GM20431 (cell line): ENCODE measurements around the gene ARL6IP6.
"Not testable (repeated sequence)": the region's sequence is repeated elsewhere in the genome, so short reads cannot be mapped to it uniquely, and the experiment has no call there.

Experiments
- in situ Hi-C: fragments of 300-500 bp; cut with MseI, MboI; formaldehyde crosslinking; loops from one replicate; pipeline ENCODE4 v1.15.0; 2020; ENCODE audit warnings: low sequenced_read_pairs; ENCODE audit not compliant: unreplicated experiment

Gene ARL6IP6

DNA sequence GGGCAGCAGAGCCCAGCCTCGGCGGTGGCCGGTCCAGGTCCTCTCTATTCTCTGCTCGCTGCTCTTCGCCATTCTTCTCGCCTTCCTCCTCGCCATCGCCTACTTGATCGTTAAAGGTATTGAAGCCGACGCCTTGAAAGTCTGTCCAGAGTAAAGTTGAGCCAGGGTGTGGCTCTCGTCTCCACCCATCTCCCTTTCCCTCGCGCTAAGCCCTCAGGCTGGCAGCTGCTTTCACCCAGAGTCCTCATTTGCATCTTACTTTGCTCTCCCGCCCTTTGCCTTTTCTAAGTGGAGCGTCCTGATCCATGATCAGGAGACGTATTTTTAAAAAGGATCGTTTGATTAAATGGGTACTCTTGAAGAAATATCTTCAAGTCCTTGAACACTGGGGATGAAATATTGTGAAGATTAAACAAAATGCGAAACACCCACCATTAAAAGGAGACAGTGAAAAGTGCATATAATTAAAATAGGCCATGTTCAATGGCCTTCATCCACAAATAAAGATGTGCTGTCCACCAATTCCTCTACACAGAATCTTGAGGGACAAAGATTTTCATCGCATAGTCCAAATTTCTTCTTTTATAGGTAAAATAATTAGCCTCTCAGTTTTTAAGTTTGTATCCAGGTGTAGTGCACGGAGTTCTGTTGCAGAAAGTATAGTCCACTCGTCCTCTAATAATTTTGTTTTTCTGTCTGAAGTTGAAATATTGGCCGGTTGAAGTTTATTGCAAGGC lies 657 bp downstream of the ARL6IP6 start:
- in situ Hi-C loops, result no loop called here

DNA sequence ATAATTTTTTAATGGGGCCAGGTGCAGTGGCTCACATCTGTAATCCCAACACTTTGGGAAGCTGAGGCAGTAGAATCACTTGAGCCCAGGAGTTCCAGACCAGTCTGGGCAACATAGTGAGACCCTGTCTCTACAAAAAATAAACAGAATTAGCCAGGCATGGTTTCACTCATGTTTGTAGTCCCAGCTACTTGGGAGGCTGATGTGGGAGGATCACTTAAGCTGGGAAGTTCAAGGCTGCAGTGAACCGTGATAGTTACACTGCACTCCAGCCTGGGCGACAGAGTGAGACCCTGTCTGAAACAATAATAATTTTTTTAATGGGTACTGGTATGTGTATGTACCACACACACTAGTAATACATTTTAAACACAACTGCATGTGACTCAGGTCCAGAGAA lies 2.4 kb downstream of the ARL6IP6 start:
- in situ Hi-C loops, result no loop called here

DNA sequence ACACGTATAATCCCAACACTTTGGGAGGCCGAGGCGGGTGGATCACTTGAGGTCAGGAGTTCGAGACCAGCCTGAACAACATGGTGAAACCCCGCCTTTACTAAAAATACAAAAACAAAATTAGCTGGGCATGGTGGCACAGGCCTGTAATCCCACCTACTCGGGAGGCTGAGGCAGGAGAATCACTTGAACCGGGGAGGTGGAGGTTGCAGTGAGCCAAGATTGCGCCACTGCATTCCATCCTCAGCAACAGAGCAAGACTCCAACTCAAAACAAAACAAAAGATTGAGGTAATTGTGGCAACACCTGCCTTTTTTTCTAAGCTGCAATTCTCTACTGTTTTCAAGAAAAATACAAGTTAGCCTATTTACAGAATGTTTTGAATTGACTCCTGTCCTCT lies 4.2 kb downstream of the ARL6IP6 start:
- in situ Hi-C loops, result not testable (repeated sequence)

DNA sequence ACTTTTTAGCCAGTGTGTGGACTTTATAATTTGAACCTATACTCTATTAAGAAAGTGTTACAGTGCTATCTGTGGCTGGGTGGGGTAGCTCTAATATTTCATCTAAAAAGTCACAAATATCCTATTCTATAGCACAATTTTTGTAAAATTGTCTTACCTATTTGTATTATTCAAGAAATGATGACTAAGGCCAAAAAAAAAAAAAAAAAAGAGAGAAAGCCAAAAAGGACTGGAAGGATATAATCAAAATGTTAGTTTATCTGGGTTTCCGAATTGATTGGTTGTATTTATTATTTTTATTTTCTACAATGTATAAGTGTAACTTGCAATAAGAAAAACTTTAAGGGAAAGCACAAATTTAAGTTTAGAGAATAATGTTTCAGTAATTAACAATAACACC lies 5.5 kb downstream of the ARL6IP6 start:
- in situ Hi-C loops, result no loop called here

DNA sequence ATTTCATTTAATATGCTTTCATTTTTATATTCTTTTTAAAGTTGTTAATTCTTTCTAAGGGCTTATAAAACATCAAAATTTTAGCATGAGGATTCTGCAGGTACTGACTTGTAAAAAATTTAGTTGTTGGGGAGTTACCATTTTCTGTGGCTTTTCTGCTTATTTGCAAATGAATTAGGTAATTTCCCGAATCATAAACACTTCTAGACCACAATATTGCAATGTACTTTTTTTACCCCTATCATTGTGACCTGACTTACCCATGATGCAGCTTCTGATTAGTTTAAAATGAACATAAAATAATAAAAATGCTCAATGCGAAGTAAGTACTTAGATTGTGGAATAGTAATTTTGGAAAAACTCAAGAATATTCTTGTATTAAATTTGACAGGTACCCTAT lies 11.4 kb downstream of the ARL6IP6 start:
- in situ Hi-C loops, result no loop called here

DNA sequence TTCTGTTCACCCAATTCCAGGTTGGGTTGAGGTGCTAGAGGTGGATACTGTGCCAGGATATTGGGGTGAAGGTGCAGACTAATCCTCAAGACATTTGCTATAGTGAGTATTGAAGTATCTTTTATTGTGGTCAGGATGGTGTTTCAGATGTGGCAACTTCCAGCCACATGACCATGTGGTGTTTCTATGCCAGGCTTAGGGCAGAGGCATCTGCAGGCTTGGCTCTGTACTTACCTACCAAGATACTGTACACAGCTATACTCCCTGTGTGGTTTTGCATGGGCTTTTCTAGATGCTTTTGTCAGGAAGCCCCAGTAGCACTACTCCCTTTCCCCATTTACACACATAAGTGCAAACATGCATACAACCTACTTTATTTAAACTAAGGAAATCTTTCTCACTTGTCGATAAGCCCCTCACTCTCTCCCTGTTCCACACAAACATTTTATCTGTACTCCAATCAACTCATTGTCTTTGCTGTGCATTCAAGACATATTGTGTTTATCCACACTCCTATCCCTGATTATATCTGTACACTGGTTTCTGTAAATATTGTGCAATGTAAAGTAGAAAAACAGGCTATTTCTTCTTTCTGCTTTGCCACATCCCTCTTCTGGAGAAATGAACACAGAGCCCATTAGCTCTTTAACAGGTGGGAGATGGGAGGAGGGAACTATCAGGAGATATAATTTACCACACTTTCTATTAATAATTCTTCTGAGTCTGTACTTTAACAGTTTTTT lies 12.3 kb downstream of the ARL6IP6 start:
- in situ Hi-C loops, result no loop called here

DNA sequence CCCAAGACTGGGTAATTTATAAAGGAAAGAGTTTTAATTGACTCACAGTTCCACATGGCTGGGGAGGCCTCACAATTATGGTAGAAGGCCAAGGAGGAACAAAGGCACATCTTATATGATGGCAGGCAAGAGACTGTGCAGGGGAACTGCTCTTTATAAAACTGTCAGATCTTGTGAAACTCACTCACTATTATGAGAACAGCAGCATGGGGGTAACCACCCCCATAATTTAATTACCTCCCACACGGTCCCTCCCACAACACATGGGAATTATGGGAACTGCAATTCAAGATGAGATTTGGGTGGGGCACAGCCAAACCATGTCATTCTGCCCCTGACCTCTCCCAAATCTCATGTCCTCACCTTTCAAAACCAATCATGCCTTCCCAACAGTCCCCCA lies 19.1 kb downstream of the ARL6IP6 start:
- in situ Hi-C loops, result not testable (repeated sequence)

DNA sequence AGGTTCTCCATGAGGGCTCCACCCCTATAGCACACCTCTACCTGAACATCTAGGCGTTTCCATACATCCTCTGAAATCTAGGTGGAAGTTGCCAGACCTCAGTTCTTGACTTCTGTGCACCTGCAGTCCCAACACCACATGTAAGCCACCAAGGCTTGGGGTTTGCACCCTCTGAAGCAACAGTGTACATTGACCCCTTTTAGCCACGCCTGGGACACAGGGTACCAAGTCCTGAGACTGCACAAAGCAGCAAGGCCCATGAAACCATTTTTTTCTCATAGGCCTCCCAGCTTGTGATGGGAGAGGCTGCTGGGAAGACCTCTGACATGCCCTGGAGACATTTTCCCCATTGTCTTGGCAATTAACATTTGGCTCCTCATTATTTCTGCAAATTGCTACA lies 20.0 kb downstream of the ARL6IP6 start:
- in situ Hi-C loops, result no loop called here

DNA sequence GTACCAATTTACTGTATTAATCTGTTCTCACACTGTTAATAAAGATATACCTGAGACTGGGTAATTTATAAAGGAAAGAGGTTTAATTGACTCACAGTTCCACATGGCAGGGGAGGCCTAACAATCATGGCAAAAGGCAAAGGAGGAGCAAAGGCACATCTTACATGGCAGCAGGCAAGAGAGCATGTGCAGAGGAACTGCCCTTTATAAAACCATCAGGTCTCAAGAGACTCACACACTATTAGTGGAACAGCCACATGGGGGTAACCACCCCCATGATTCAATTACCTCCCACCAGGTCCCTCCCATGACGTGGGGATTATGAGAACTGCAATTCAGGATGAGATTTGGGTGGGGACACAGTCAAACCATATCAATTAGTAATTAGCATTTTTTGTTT lies 21.3 kb downstream of the ARL6IP6 start:
- in situ Hi-C loops, result not testable (repeated sequence)

DNA sequence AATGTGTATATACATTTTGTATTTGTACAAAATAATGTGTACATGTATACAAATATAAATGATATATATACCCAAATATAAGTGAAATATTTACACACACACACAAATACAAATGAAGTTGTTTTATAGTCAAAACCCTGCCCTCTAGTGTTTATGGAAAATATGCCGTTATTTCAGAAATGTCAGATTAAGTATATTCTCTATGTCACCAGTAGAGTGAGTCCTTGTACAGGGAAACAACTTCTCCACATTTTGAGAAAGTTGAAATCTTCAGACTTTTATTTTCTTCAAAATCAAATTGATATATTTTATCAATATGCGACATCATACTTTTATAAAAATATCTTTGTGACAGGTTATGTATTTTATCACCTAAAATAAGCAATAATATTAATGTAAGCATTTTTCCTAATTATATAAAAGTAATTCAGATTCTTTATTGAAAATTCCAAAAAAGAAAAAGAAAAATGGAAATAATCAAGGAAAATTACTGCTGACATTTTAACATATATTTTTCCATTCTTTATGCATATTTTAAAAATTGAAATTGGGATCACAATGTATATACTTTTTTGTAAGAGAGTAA lies 22.4 kb downstream of the ARL6IP6 start:
- in situ Hi-C loops, result no loop called here

DNA sequence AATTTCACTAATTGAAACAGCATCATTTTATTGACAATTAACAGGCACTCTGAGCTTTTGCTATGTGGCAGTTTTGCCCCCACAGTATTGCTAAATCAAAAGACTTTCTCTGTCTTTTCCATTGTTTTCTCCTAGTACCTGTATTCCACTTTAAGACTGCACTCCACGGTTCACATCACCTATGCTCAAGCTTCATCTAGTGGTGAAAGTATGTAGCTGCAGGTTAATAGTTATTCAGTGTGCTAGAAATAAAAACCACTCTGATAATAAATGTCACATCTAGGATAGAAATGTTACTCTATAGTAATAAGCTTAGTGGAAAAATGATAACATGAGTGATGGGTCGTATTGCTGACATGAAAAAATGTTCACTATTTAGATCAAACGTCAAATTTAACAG lies 24.6 kb downstream of the ARL6IP6 start:
- in situ Hi-C loops, result no loop called here

DNA sequence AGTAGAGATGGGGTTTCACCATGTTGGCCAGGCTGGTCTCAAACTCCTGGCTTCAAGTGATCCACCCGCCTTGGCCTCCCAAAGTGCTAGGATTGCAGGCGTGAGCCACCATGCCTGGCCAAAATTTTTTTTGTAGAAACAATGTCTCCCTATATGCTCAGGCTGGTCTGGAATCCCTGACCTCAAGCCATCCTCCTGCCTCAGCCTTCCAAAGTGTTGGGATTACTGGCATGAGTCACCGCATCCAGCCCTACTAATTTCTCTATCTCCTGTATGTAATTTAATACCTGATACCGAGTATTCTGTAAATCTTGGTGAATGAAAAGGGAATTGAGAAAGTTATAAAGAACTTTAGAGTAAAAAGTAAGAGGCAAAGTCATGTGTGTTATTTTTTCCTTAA lies 29.3 kb downstream of the ARL6IP6 start:
- in situ Hi-C loops, result not testable (repeated sequence)

DNA sequence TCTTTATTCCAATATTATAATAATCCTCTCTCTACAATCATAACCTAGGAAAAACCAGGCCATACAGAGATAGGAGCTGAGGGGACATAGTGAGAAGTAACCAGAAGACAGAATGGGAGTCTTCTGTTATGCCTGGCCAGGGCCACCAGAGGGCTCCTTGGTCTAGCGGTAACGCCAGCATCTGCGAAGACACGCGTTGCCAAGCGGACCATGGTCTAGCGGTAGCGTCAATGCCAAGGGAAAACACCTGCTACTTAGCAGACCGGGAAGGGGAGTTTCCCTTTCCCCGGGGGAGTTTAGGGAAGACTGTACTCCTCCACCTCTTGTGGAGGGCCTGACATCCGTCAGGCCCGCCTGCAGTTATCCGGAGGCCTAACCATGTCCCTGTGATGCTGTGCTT lies 36.6 kb downstream of the ARL6IP6 start:
- in situ Hi-C loops, result no loop called here

DNA sequence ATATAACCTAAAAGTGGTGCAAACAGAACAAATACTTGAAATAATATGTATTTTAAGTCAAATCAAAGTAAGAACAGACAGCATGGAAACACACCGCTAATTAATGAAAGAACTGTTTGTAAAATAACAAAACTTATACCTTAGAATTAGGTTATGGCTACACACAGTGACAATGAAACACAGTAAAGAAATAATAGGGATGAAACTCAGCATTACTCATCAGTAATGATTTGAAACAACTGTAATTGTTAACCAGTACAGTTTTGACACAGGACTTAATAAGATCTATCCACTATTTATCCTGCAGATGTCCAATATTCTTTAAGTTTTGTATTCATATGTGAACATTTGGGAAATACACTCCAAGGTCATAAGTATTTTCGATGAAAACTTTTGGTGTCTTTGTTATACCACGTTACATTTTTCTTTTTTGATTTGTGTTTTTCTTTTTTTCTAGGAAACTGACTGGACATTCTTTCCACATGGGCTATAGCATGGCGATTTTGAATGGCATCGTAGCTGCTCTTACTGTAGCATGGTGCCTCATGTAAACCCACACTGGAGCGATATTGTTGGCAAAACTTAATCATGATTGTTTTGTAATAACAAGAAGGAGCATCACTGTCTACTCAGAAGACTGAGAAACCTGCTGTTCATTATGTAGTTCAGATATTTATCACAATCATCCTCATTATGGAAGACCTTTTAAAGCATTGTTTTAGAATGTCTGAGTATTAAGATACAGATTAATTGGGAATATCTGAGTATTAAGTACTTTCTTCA lies 41.1 kb downstream of the ARL6IP6 start:
- in situ Hi-C loops, result no loop called here

DNA sequence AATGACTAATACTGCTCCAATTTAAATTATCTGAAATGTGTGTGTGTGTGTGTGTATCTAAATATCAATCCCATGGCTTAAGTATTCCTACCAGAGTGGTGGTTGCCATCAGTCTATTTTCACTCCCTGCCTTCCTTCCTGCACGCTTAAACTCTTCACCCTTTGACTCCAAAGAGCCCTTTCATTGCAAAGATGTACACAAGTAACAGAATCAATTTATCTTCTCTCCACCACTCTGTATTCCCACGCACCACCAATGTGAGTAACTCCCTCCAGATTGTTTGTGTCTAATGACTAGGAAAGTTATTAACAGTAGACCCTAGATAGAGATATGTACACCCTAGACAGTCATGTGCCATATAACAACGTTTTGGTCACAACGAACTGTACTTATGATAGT lies 42.8 kb downstream of the ARL6IP6 start:
- in situ Hi-C loops, result no loop called here

DNA sequence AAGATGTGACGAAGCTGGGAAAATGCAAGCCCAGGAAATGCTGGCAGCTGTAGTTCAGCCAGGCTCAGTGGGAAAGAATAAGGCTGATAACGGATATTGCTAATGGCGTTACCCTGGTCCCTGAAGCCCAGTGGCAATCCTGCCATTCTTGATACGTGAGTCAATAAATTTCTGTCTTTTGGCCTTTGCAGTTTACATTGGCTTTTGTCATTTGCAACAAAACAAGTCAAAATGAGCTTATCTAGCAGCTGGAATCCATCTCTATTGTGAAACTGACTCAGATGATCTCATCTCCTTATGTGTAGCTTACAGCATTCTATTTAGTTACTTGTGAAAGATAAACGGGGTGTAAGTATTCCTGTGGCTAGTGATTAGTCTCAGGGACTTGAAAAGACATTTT lies 43.8 kb downstream of the ARL6IP6 start:
- in situ Hi-C loops, result no loop called here

DNA sequence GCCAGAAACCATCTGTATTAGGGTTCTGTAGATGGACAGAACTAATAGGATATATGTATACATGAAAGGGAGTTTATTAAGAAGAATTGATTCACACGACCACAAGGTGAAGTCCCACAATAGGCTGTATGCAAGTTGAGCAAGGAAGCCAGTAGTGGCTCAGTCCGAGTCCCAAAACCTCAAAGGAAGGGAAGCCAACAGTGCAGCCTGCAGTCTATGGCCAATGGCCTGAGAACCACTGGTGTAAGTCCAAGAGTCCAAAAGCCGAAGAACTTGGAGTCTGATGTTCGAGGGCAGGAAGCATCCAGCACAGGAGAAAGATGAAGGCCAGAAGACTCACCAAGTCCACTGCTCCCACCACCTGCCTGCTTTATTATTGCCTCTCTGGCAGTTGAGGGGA lies 44.8 kb downstream of the ARL6IP6 start:
- in situ Hi-C loops, result not testable (repeated sequence)

DNA sequence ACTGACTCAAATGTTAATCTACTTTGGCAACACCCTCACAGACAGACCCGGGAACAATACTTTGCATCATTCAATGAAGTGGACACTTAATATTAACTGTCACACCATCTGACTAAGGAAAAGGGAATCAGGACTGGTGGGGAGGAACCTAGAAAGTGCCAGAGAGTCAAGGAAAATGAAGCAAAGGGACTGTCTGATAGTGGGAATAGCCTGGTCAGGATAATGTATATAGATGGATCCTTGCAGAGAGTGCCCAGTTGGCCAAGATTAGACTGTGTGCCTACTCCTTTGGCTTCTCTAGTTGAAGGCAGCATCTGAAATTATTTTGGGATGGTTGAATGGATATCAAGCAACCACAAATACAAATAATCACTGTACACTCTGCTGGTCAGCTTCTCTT lies 45.2 kb downstream of the ARL6IP6 start:
- in situ Hi-C loops, result no loop called here

DNA sequence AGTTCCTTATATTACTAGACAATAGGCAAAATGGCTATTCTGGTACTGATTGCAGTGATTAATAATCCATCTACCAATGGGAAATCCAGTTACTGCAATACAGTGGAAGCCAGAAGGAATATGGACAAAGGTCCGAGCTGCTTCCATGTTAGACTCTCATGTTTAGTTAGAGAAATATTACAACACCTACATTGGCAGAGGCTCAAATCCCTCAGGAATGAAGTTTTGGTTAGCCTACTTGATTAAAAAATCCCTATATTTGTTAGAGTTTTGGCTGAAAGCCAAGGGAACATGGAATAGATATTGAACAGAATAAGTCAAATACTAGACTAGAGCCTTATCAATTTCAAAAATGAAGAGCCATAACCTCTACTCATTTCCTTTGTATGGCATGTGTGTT lies 48.5 kb downstream of the ARL6IP6 start:
- in situ Hi-C loops, result no loop called here

DNA sequence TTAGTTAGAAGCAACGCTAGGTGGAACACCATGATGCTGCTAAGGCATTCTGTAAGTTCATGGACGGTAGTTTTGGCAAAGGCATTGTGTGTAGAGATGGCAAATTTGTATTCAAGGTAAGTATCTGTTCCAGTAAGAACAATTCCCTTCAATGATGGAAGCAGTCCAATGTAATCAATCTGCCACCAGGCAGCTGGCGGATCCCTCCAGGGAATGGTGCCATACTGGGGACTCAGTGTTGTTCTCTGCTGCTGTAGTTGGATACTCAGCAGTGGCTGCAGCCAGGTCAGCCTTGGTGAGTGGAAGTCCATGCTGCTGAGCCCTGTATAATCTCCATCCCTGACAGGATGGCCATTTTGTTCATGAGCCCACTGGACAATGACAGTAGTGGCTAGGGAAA lies 62.8 kb downstream of the ARL6IP6 start:
- in situ Hi-C loops, result no loop called here

DNA sequence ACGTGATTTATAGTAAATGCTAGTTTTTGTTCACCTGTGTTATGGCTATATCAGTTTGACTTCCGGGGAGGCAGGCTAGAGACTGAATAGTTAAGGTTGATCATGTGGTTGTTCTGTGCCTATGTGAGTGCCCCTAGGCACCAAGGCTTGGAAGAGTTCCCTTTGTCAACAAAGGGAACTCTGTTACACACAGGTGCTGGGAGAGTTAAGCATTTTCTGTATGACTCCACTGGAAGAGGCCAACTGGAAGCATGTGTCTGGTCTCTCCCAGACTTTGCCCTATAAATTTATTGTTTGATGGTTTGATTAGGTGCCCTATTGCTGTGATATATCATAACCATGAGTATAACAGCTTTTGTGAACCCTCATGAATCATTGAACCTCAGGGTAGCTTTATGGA lies 63.8 kb downstream of the ARL6IP6 start:
- in situ Hi-C loops, result no loop called here
